Measurements from ENCODE around the gene SESTD1.

DNA sequence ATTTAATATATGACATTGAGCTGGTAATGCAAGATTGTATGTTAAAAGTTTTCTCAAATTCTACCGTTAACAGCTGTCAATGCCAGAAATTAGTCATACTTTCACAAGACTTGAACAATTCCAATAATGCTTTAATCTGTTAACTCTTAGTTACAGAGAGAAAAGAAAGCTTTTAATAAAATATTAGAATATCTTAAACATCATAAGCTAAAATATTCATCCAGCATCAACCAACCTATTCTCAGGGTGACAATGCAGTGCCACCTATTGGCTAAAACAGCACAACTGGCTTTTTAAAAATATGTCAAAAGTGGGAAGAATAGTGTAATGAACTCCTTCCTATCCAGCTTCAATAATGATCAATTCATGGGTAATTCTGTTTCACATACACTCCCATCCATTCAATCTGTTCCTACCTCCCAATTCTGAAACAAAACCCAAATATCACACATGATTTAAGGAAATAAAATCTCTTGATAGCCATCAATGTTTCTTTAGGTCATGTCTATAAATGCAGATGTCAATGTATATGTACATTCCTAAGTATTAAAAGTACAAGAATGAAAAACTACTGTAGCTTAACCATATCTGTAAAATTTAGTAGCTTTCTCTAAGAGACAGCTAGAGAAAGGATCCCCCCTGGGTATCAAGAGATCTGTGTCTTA is 134.9 kb downstream of the SESTD1 start:
- TF ChIP-seq GATA3 (IDR thresholded peaks at IDR 0.05; ENCODE audit: low read depth, low read length) (no peak), GATA2 (IDR thresholded peaks at IDR 0.05; ENCODE audit: low read depth, low read length) (no peak)
